B cell (primary cell): ENCODE data around the gene TSEN34. TPM values are rescaled to one million over a fixed set of nuclear protein-coding genes. Genes with fewer than 3 reads are reported as not detected.

Experiments used
- ATAC-seq: fragments of 200-7000 bp; cut with Tn5 transposase; one replicate; pipeline ENCODE4 v1.10.0; 2021; ENCODE audit warnings: low read depth, mild to moderate bottlenecking, moderate number of reproducible peaks, moderate library complexity
- CTCF ChIA-PET: fragments of 350-600 bp; sonication (Branson Sonifier 250); formaldehyde crosslinking; loops from one replicate; lab custom pipeline; 2021; ENCODE audit warnings: antibody characterized with exemption, inconsistent platforms; lab: Charles Lee
- POLR2A ChIA-PET: fragments of 350-600 bp; sonication (Branson Sonifier 250); formaldehyde crosslinking; loops from one replicate; lab custom pipeline; 2021; ENCODE audit warnings: antibody characterized with exemption; lab: Charles Lee
- DNase-seq: peaks from one replicate; pipeline ENCODE4 v3.0.0; 2013
- H2AFZ ChIP-seq: 2 replicates; pipeline ENCODE4 v1.6.1; 2012; ENCODE audit warnings: mild to moderate bottlenecking, low read depth, low read length; ENCODE audit not compliant: insufficient read depth, poor library complexity, severe bottlenecking
- H3K27ac ChIP-seq, 2 donors: 1 replicate in 1 of 2; 2 replicates in 1 of 2; pipeline ENCODE4 v1.5.1; 2012 to 2013; ENCODE audit warnings: low read length in 2 of 2, mild to moderate bottlenecking in 2 of 2, moderate library complexity in 1 of 2
- H3K27me3 ChIP-seq, 4 experiments: fragments of 200-600 bp in 1 of 4; sonication (generic) in 1 of 4; replicated peaks in 1 of 4; 1 replicate in 2 of 4; 2 replicates in 2 of 4; pipeline versions ENCODE4 v1.6.1 to v1.7.0; 2013 to 2016; ENCODE audit warnings: low read length in 3 of 4, mild to moderate bottlenecking in 2 of 4, mixed read lengths in 1 of 4, moderate library complexity in 1 of 4; ENCODE audit not compliant: insufficient read depth in 4 of 4, control insufficient read depth in 3 of 4; ENCODE audit errors: control extremely low read depth in 1 of 4
- H3K36me3 ChIP-seq, 2 experiments: replicated peaks in 1 of 2; 1 replicate in 1 of 2; 2 replicates in 1 of 2; pipeline versions ENCODE4 v1.6.1 to v1.7.1; 2013; ENCODE audit warnings: low read length in 1 of 2; ENCODE audit not compliant: insufficient read depth in 2 of 2, control insufficient read depth in 1 of 2; ENCODE audit errors: control extremely low read depth in 1 of 2, extremely low read depth in 1 of 2
- H3K4me1 ChIP-seq, 2 donors: fragments of 200-600 bp in 1 of 2; sonication (generic) in 1 of 2; 1 replicate in 1 of 2; 2 replicates in 1 of 2; pipeline versions ENCODE4 v1.5.1 to v1.6.1; 2013 to 2017; ENCODE audit warnings: low read length in 2 of 2; ENCODE audit not compliant: control insufficient read depth in 2 of 2, insufficient read depth in 2 of 2
- H3K4me2 ChIP-seq: replicated peaks from 2 replicates; pipeline ENCODE3; 2012; ENCODE audit warnings: mild to moderate bottlenecking, low read depth, low read length; ENCODE audit not compliant: poor library complexity, severe bottlenecking
- H3K4me3 ChIP-seq, 5 experiments: fragments of 200-600 bp in 1 of 5; sonication (generic) in 1 of 5; 1 replicate in 3 of 5; 2 replicates in 2 of 5; pipeline versions ENCODE4 v1.5.1 to v1.7.0; 2011 to 2016; ENCODE audit warnings: low read length in 4 of 5, mild to moderate bottlenecking in 4 of 5, low read depth in 2 of 5, control low read depth in 1 of 5, moderate library complexity in 1 of 5; ENCODE audit not compliant: insufficient read depth in 1 of 5; ENCODE audit errors: control extremely low read depth in 1 of 5, extremely low read depth in 1 of 5
- H3K79me2 ChIP-seq: fragments of 200-600 bp; sonication (generic); one replicate; pipeline ENCODE4 v1.6.0; 2016; ENCODE audit warnings: low read length; ENCODE audit not compliant: control insufficient read depth, insufficient read depth
- H3K9ac ChIP-seq: fragments of 200-600 bp; sonication (generic); 2 replicates; pipeline ENCODE4 v1.6.1; 2017; ENCODE audit warnings: mild to moderate bottlenecking, low read length, moderate library complexity
- H3K9me3 ChIP-seq, 3 donors: one replicate each; pipeline versions ENCODE4 v1.6.1 to v1.7.1; 2013; ENCODE audit warnings: low read length in 2 of 3; ENCODE audit not compliant: control insufficient read depth in 2 of 3, insufficient read depth in 1 of 3; ENCODE audit errors: control extremely low read depth in 1 of 3
- H4K20me1 ChIP-seq: 2 replicates; pipeline ENCODE4 v1.6.0; 2012; ENCODE audit warnings: mild to moderate bottlenecking, low read length; ENCODE audit not compliant: insufficient read depth, control insufficient read depth, poor library complexity, severe bottlenecking
- H3K27ac Mint-ChIP-seq: one replicate; pipeline ENCODE4 v1.8.0; 2021; ENCODE audit warnings: mixed read lengths
- H3K27me3 Mint-ChIP-seq: one replicate; pipeline ENCODE4 v1.8.0; 2021; ENCODE audit warnings: mixed read lengths
- H3K4me1 Mint-ChIP-seq: one replicate; pipeline ENCODE4 v1.8.0; 2021; ENCODE audit warnings: mixed read lengths
- H3K4me3 Mint-ChIP-seq: one replicate; pipeline ENCODE4 v1.8.0; 2021; ENCODE audit warnings: mixed read lengths
- H3K9me3 Mint-ChIP-seq: one replicate; pipeline ENCODE4 v1.8.0; 2022; ENCODE audit warnings: mixed read lengths; ENCODE audit not compliant: insufficient read depth
- EZH2 ChIP-seq: IDR thresholded peaks from 2 replicates; pipeline ENCODE4 v1.6.1; 2012; ENCODE audit warnings: borderline replicate concordance, low read depth, mild to moderate bottlenecking, moderate library complexity, low read length; ENCODE audit not compliant: insufficient read depth, poor library complexity, severe bottlenecking
- WGBS: methylation state at CpG from one replicate; pipeline ENCODE4 v1.1.5; 2013; ENCODE audit warnings: missing lambda C conversion rate; ENCODE audit not compliant: insufficient coverage; 5-methylcytosine and 5-hydroxymethylcytosine counted together
- intact Hi-C: fragments of 100-400 bp; cut with micrococcal nuclease; formaldehyde crosslinking; loops from one replicate; pipeline ENCODE4 v1.10.0; 2022
- polyA plus RNA-seq: library from polyadenylated mRNA; depleted of rRNA; stranded (reverse); fragments of >200 nt; gene quantifications from 2 replicates; pipeline ENCODE4 v1.2.3, GENCODE V29; 2012
- total RNA-seq, 2 donors: library from RNA; stranded (reverse); fragments of 120-200 nt in 1 of 2; gene quantifications; 1 replicate in 1 of 2; 2 replicates in 1 of 2; pipeline versions ENCODE4 v1.2.3 to v1.2.4, GENCODE V29; 2013 to 2022
- TF ChIP-seq, protein P1 (sequence below): fragments of 200-600 bp; IDR thresholded peaks from one replicate; pipeline ENCODE4 v1.8.0; 2022; ENCODE audit warnings: antibody characterized with exemption, mild to moderate bottlenecking

The TSEN34 gene
- total and polyA plus RNA-seq, 2 donors (not counting 1 experiment from before 2014, with no cell fraction given), result 17.6 to 25.1 TPM

DNA sequence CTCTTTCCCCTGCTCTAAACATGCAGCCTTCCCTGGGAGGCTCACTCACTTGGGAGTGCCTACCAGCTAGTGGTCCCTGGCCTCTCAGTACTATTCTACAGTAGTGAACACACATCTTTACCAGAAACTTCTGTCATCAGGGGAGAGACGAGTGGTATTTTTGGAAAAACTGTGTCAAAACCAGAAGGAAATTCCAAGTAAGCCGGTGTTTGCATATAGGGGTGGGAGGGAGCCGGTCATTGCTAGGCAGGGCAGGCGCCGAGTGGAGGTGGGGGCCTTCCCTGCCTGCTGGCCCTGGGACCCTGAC, 16.5 kb downstream of the TSEN34 start:
- H3K9ac ChIP-seq, result peak overlapping the region; percentile 27
- POLR2A ChIA-PET, result interaction anchor here (1.3 to 1.5 kb wide), 2 partner anchors 17 to 18 kb away, joined by 4 to 5 read pairs; partner anchors contain the start of genes MBOAT7 and TSEN34
- peak overlapping the region in 1 of 2 donors; percentile 3 for H3K27ac ChIP-seq
- H4K20me1 ChIP-seq, result peaks cover 85% of the 10 kb centered on the region
- CTCF ChIA-PET, result interaction anchor here (0.9 to 1.3 kb wide), 4 partner anchors 21 to 183 kb away, joined by 3 read pairs; no protein-coding TSS in a partner anchor
- DNase-seq (no peak), ATAC-seq (no peak)
- H3K79me2 ChIP-seq, result peaks cover 80% of the 10 kb centered on the region
- H3K36me3 ChIP-seq, result peaks cover under 1 to 52% of the 10 kb centered on the region in 2 experiments
- H3K9me3 ChIP-seq, result no peaks in the 10 kb centered on the region
- TF ChIP-seq, protein P1, sequence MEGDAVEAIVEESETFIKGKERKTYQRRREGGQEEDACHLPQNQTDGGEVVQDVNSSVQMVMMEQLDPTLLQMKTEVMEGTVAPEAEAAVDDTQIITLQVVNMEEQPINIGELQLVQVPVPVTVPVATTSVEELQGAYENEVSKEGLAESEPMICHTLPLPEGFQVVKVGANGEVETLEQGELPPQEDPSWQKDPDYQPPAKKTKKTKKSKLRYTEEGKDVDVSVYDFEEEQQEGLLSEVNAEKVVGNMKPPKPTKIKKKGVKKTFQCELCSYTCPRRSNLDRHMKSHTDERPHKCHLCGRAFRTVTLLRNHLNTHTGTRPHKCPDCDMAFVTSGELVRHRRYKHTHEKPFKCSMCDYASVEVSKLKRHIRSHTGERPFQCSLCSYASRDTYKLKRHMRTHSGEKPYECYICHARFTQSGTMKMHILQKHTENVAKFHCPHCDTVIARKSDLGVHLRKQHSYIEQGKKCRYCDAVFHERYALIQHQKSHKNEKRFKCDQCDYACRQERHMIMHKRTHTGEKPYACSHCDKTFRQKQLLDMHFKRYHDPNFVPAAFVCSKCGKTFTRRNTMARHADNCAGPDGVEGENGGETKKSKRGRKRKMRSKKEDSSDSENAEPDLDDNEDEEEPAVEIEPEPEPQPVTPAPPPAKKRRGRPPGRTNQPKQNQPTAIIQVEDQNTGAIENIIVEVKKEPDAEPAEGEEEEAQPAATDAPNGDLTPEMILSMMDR, result no peak
- TF ChIP-seq EZH2, result no peak
- WGBS, result 18% methylated on average over 5 of the region's 5 CpGs
- peak overlapping the region; percentile 21 for H3K4me2 ChIP-seq
- no peaks in the 10 kb centered on the region for H3K27me3 ChIP-seq
- H3K4me1 ChIP-seq, result peaks cover 36 to 73% of the 10 kb centered on the region in 2 donors
- H3K4me3 ChIP-seq, result no peak overlapping the region
- H2AFZ ChIP-seq, result no peak overlapping the region
- intact Hi-C loops, result no loop called here
- Mint-ChIP-seq H3K27me3 (no peaks in the 10 kb centered on the region), H3K4me3 (peak overlapping the region; percentile 44), H3K27ac (peak overlapping the region; percentile 62), H3K9me3 (no peaks in the 10 kb centered on the region), H3K4me1 (peaks cover 70% of the 10 kb centered on the region)

DNA sequence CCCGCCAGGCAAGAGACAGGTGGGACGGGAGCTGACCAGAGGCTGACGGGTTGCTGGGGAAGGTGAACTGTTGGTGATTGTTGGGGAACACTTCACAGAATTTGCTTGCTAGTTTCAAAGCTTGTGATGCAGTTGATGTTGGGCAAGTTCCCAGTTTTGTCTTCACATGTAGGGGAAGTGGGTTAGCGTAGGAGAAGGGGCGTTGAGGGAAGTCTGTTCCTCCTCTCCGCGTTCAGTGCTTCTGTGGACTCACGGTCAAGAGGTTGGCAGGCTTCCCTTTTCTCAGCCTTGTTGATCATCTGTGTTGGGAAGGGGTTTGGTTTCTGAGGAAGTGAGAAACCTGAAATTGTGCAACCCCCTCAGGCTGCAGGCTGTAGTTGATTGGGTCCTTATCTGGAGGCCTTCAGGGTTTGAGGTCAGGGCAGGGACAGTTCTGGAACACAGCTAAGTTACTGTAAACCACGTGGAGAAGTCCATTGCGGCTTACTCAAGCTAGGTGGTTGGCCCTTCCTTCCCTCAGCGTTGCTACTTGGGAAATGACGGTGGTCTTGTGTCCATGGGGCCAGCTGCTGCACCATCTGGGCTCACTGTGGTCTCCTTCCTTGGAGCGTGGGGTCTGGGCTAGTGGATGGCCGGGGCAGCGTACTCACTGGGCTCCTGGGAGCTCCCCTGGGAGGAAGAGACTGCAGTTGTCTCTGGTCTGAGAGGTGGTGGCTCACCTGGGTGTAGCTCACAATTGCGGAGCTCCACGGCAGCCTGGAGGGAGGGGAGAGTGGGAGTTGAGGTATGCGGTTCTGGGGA, 17.1 kb downstream of the TSEN34 start:
- H3K27ac ChIP-seq, result peak overlapping the region in 1 of 2 donors; percentile 21
- peaks cover 80% of the 10 kb centered on the region for H4K20me1 ChIP-seq
- no peaks in the 10 kb centered on the region for H3K27me3 Mint-ChIP-seq
- H3K27me3 ChIP-seq, result no peaks in the 10 kb centered on the region
- H3K4me3 ChIP-seq, result no peak overlapping the region
- peaks cover 30 to 68% of the 10 kb centered on the region in 2 donors for H3K4me1 ChIP-seq
- H2AFZ ChIP-seq, result no peak overlapping the region
- CTCF ChIA-PET, result interaction anchor here (0.6 to 1.3 kb wide), 5 partner anchors 19 to 183 kb away, joined by 3 read pairs; partner anchors contain the start of gene MBOAT7
- intact Hi-C loops, result no loop called here
- no peaks in the 10 kb centered on the region for H3K9me3 ChIP-seq
- no peak for TF ChIP-seq EZH2
- TF ChIP-seq, protein P1, result no peak
- H3K9me3 Mint-ChIP-seq, result no peaks in the 10 kb centered on the region
- H3K4me2 ChIP-seq, result peak overlapping the region; percentile 21
- peaks cover 65% of the 10 kb centered on the region for H3K4me1 Mint-ChIP-seq
- POLR2A ChIA-PET, result interaction anchor here (1.3 to 1.5 kb wide), 2 partner anchors 17 to 19 kb away, joined by 4 to 5 read pairs; partner anchors contain the start of genes MBOAT7 and TSEN34
- peaks cover 77% of the 10 kb centered on the region for H3K79me2 ChIP-seq
- H3K9ac ChIP-seq, result peak overlapping the region; percentile 27
- H3K4me3 Mint-ChIP-seq, result peak overlapping the region; percentile 18
- H3K27ac Mint-ChIP-seq, result peak overlapping the region; percentile 62
- WGBS, result 24% methylated on average over 16 of the region's 18 CpGs
- DNase-seq (peak; percentile 70), ATAC-seq (peak; percentile 46)
- peaks cover 0 to 47% of the 10 kb centered on the region in 2 experiments for H3K36me3 ChIP-seq
